ENCODE data around the gene CTBP1. TPM values are rescaled to one million over a fixed set of nuclear protein-coding genes. Genes with fewer than 3 reads are reported as not detected.

Gene CTBP1
- total RNA-seq, 1 experiment from 2014 or later = 223 TPM

GRCh38 chr4:1194010-1194900 is 54.7 kb downstream of the CTBP1 start:
- CTCF ChIA-PET = no interaction called here
- Histone ChIP-seq H3K4me1 (ENCODE audit: insufficient read depth, low read length) (peaks cover 15% of the 10 kb centered on the region), H3F3A (ENCODE audit: low read length, unreplicated experiment) (no peaks in the 10 kb centered on the region), H3K27ac (ENCODE audit: low read length) (no peak overlapping the region), H3K9ac (ENCODE audit: low read length) (no peak overlapping the region), H3K4me2 (ENCODE audit: low read length) (no peak overlapping the region), H3K79me2 (ENCODE audit: low read length) (no peaks in the 10 kb centered on the region), H3K36me3 (ENCODE audit: low read depth, low read length) (no peaks in the 10 kb centered on the region), H2AFZ (ENCODE audit: low read length) (no peak overlapping the region), H4K20me1 (ENCODE audit: low read length) (no peaks in the 10 kb centered on the region), H3K27me3 (ENCODE audit: low read length) (no peaks in the 10 kb centered on the region), H3K4me3 (ENCODE audit: low read length) (no peak overlapping the region), H3K9me2 (replicated peaks; ENCODE audit: low read length) (no peaks in the 10 kb centered on the region), H3K9me3 (ENCODE audit: low read length) (no peaks in the 10 kb centered on the region)
- BruUV-seq (replicated peaks) = no TSS peak
- intact Hi-C loops (cut with micrococcal nuclease) = no loop called here
- DNase-seq (no peak), ATAC-seq (no peak)
- TF ChIP-seq EZH2 (IDR thresholded peaks at IDR 0.05; ENCODE audit: low read length, unreplicated experiment) = no peak
- TF ChIP-seq EZH2phosphoT487 (IDR thresholded peaks at IDR 0.05; ENCODE audit: borderline replicate concordance, low read length) = no peak
- TF ChIP-seq CTCF (conservative IDR thresholded peaks at IDR 0.05; ENCODE audit: low read depth, low read length) = no peak
- POLR2A ChIA-PET (ENCODE audit: unreplicated experiment) = no interaction called here

- H3K9me3 ChIP-seq (ENCODE audit: low read length) = no peaks in the 10 kb centered on the region
- no peaks in the 10 kb centered on the region for H3K9me2 ChIP-seq (replicated peaks; ENCODE audit: low read length)
- no peaks in the 10 kb centered on the region for H4K20me1 ChIP-seq (ENCODE audit: low read length)
- no peak overlapping the region for H3K9ac ChIP-seq (ENCODE audit: low read length)
- H3K4me2 ChIP-seq (ENCODE audit: low read length) = no peak overlapping the region
- no peak for TF ChIP-seq EZH2 (IDR thresholded peaks at IDR 0.05; ENCODE audit: low read length, unreplicated experiment)
- TF ChIP-seq CTCF (conservative IDR thresholded peaks at IDR 0.05; ENCODE audit: low read depth, low read length) = no peak
- no peak for TF ChIP-seq EZH2phosphoT487 (IDR thresholded peaks at IDR 0.05; ENCODE audit: borderline replicate concordance, low read length)
- no peak for ATAC-seq
- no TSS peak for BruUV-seq (replicated peaks)
- CTCF ChIA-PET = no interaction called here
- no peak overlapping the region for H3K27ac ChIP-seq (ENCODE audit: low read length)
- H3F3A ChIP-seq (ENCODE audit: low read length, unreplicated experiment) = no peaks in the 10 kb centered on the region
- DNase-seq = no peak
- intact Hi-C loops (cut with micrococcal nuclease) = no loop called here
- peaks cover 15% of the 10 kb centered on the region for H3K4me1 ChIP-seq (ENCODE audit: insufficient read depth, low read length)
- POLR2A ChIA-PET (ENCODE audit: unreplicated experiment) = no interaction called here
- no peak overlapping the region for H2AFZ ChIP-seq (ENCODE audit: low read length)
- H3K79me2 ChIP-seq (ENCODE audit: low read length) = no peaks in the 10 kb centered on the region
- no peaks in the 10 kb centered on the region for H3K36me3 ChIP-seq (ENCODE audit: low read depth, low read length)
- H3K4me3 ChIP-seq (ENCODE audit: low read length) = no peak overlapping the region
- no peaks in the 10 kb centered on the region for H3K27me3 ChIP-seq (ENCODE audit: low read length)
Observed at GRCh38 chr4:1193206-1194009, 55.5 kb downstream of the CTBP1 start.

Measured in PC-3 (cell line).